Activated CD8-positive, alpha-beta memory T cell treated with anti-CD3 and anti-CD28 coated beads, Interleukin-2, amount 50 U/mL, for 48 hours (primary cell): Measurements from ENCODE around the gene ZNF354C.

Experiments
- DNase-seq: peaks from one replicate; pipeline ENCODE4 v3.0.0-alpha.2; 2020

Gene ZNF354C

GRCh38 chr5:179113945-179114641 lies 53.9 kb downstream of the ZNF354C start:
- DNase-seq: no peak

- no peak for DNase-seq
Measured at GRCh38 chr5:179114756-179115155, 54.6 kb downstream of the ZNF354C start.

GRCh38 chr5:179115307-179115706 lies 55.1 kb downstream of the ZNF354C start:
- DNase-seq: no peak

- no peak for DNase-seq
Measured at GRCh38 chr5:179115845-179116524, 55.8 kb downstream of the ZNF354C start.

GRCh38 chr5:179118338-179118737 lies 58.2 kb downstream of the ZNF354C start:
- no peak for DNase-seq

GRCh38 chr5:179118756-179119414 lies 58.7 kb downstream of the ZNF354C start:
- no peak for DNase-seq

GRCh38 chr5:179119415-179120170 lies 59.4 kb downstream of the ZNF354C start:
- DNase-seq: no peak

GRCh38 chr5:179120421-179120861 lies 60.3 kb downstream of the ZNF354C start:
- no peak for DNase-seq

- no peak for DNase-seq
Measured at GRCh38 chr5:179120951-179121666, 60.9 kb downstream of the ZNF354C start.

- no peak for DNase-seq
Measured at GRCh38 chr5:179121667-179122111, 61.5 kb downstream of the ZNF354C start.

GRCh38 chr5:179122411-179123108 lies 62.4 kb downstream of the ZNF354C start:
- DNase-seq: no peak

GRCh38 chr5:179123109-179123426 lies 62.9 kb downstream of the ZNF354C start:
- DNase-seq: no peak

- DNase-seq: no peak
Measured at GRCh38 chr5:179123491-179124272, 63.5 kb downstream of the ZNF354C start.

- DNase-seq: no peak
Measured at GRCh38 chr5:179124273-179124852, 64.2 kb downstream of the ZNF354C start.

- no peak for DNase-seq
Measured at GRCh38 chr5:179124853-179125788, 64.9 kb downstream of the ZNF354C start.

GRCh38 chr5:179125789-179126505 lies 65.8 kb downstream of the ZNF354C start:
- DNase-seq: no peak

- no peak for DNase-seq
Measured at GRCh38 chr5:179126506-179126991, 66.4 kb downstream of the ZNF354C start.
